IMR-90 (cell line): Measurements from ENCODE around the gene OSBPL2. TPM values are rescaled to one million over a fixed set of nuclear protein-coding genes. Genes with fewer than 3 reads are reported as not detected.

Experiments used
- ATAC-seq: fragments of 200-7000 bp; cut with Tn5 transposase; 2 replicates; pipeline ENCODE4 v1.9.1; 2020; ENCODE audit warnings: low read depth, mild to moderate bottlenecking, moderate library complexity
- BruUV-seq: library from RNA; stranded (reverse); fragments of 400-500 nt; replicated peaks from 2 replicates; lab custom pipeline; 2021; lab: Mats Ljungman, UMichigan
- CTCF ChIA-PET: fragments of 300-600 bp; formaldehyde crosslinking; extraction: SDS; loops from one replicate; lab custom pipeline; 2021; ENCODE audit warnings: antibody characterized with exemption; lab: Yijun Ruan, JAX
- POLR2A ChIA-PET: fragments of 300-600 bp; sonication (Branson Sonifier 250); formaldehyde crosslinking; loops from one replicate; lab custom pipeline; 2022; ENCODE audit warnings: antibody characterized with exemption; ENCODE audit not compliant: unreplicated experiment; lab: Charles Lee
- DNase-seq: peaks from one replicate; pipeline ENCODE4 v3.0.0; 2013
- H2AFZ ChIP-seq: replicated peaks from 2 replicates; pipeline ENCODE3; 2013; ENCODE audit warnings: low read length, mild to moderate bottlenecking; ENCODE audit not compliant: poor library complexity
- H2AK5ac ChIP-seq: 2 replicates; pipeline ENCODE4 v1.6.1; 2013; ENCODE audit warnings: low read depth, low read length, inconsistent platforms
- H2AK9ac ChIP-seq: replicated peaks from 2 replicates; pipeline ENCODE3; 2013; ENCODE audit warnings: mild to moderate bottlenecking, low read depth, low read length, moderate library complexity; ENCODE audit not compliant: poor library complexity
- H2BK120ac ChIP-seq: 2 replicates; pipeline ENCODE4 v1.6.1; 2013; ENCODE audit warnings: low read depth, low read length, inconsistent platforms
- H2BK15ac ChIP-seq: 3 replicates; pipeline ENCODE4 v1.6.1; 2013; ENCODE audit warnings: low read depth, low read length, inconsistent platforms
- H2BK20ac ChIP-seq: 2 replicates; pipeline ENCODE4 v1.6.1; 2013; ENCODE audit warnings: low read depth, mild to moderate bottlenecking, inconsistent platforms, low read length, moderate library complexity
- H2BK5ac ChIP-seq: 2 replicates; pipeline ENCODE4 v1.6.1; 2013; ENCODE audit warnings: mild to moderate bottlenecking, low read depth, low read length, inconsistent platforms; ENCODE audit not compliant: poor library complexity, severe bottlenecking
- H3K14ac ChIP-seq: replicated peaks from 2 replicates; pipeline ENCODE4 v1.6.1; 2013; ENCODE audit warnings: low read depth, low read length, inconsistent platforms
- H3K18ac ChIP-seq: 2 replicates; pipeline ENCODE4 v1.6.1; 2013; ENCODE audit warnings: low read depth, low read length, control low read depth
- H3K23ac ChIP-seq: 2 replicates; pipeline ENCODE4 v1.6.1; 2013; ENCODE audit warnings: low read depth, low read length, inconsistent platforms
- H3K27ac ChIP-seq: 2 replicates; pipeline ENCODE4 v1.5.1; 2013; ENCODE audit warnings: mild to moderate bottlenecking, control low read depth, low read length; ENCODE audit not compliant: insufficient read depth
- H3K27me3 ChIP-seq: 2 replicates; pipeline ENCODE4 v1.6.1; 2013; ENCODE audit warnings: low read length; ENCODE audit not compliant: control insufficient read depth, insufficient read depth
- H3K36me3 ChIP-seq: 2 replicates; pipeline ENCODE4 v1.6.1; 2013; ENCODE audit warnings: low read length, mixed read lengths; ENCODE audit not compliant: control insufficient read depth, insufficient read depth
- H3K4ac ChIP-seq: 2 replicates; pipeline ENCODE4 v1.6.1; 2013; ENCODE audit warnings: low read depth, low read length, inconsistent platforms
- H3K4me1 ChIP-seq: 2 replicates; pipeline ENCODE4 v1.6.1; 2013; ENCODE audit warnings: low read length, mixed read lengths; ENCODE audit not compliant: control insufficient read depth, insufficient read depth
- H3K4me2 ChIP-seq: 2 replicates; pipeline ENCODE4 v1.6.1; 2013; ENCODE audit warnings: low read depth, mild to moderate bottlenecking, control low read depth, low read length, moderate library complexity
- H3K4me3 ChIP-seq: 2 replicates; pipeline ENCODE4 v1.5.1; 2013; ENCODE audit warnings: low read depth, mild to moderate bottlenecking, control low read depth, low read length, moderate library complexity; ENCODE audit not compliant: insufficient read depth
- H3K56ac ChIP-seq: 2 replicates; pipeline ENCODE4 v1.6.1; 2013; ENCODE audit warnings: low read length, inconsistent platforms; ENCODE audit not compliant: insufficient read depth; ENCODE audit errors: extremely low read depth
- H3K79me1 ChIP-seq, 2 experiments: 2 replicates each; pipeline ENCODE4 v1.6.1; 2013; ENCODE audit warnings: low read length in 2 of 2, inconsistent platforms in 1 of 2, low read depth in 1 of 2
- H3K9ac ChIP-seq: 2 replicates; pipeline ENCODE4 v1.6.1; 2013; ENCODE audit warnings: low read depth, low read length, control low read depth
- H3K9me1 ChIP-seq: 2 replicates; pipeline ENCODE4 v1.6.1; 2013; ENCODE audit warnings: low read length, inconsistent platforms; ENCODE audit not compliant: insufficient read depth
- H3K9me3 ChIP-seq: 2 replicates; pipeline ENCODE4 v1.6.1; 2013; ENCODE audit warnings: low read length; ENCODE audit not compliant: control insufficient read depth, insufficient read depth
- H4K20me1 ChIP-seq: 2 replicates; pipeline ENCODE4 v1.6.1; 2013; ENCODE audit warnings: low read length, inconsistent platforms; ENCODE audit not compliant: insufficient read depth
- H4K5ac ChIP-seq: 2 replicates; pipeline ENCODE4 v1.6.1; 2013; ENCODE audit warnings: mild to moderate bottlenecking, low read depth, low read length, control low read depth
- H4K8ac ChIP-seq, 2 experiments: 2 replicates each; pipeline ENCODE4 v1.6.1; 2013; ENCODE audit warnings: low read depth in 2 of 2, low read length in 2 of 2, control low read depth in 1 of 2, inconsistent platforms in 1 of 2
- H4K91ac ChIP-seq: 2 replicates; pipeline ENCODE4 v1.6.1; 2013; ENCODE audit warnings: low read depth, low read length, inconsistent platforms; ENCODE audit not compliant: insufficient read depth
- RAD21 ChIP-seq: IDR thresholded peaks from 2 replicates; pipeline ENCODE4 v1.6.1; 2012; ENCODE audit warnings: low read length, improper control_type of control experiment
- RFX5 ChIP-seq: IDR thresholded peaks from 2 replicates; pipeline ENCODE4 v1.8.0; 2012; ENCODE audit warnings: low read depth, mild to moderate bottlenecking, low read length, moderate library complexity
- USF2 ChIP-seq: fragments of 150-350 bp; IDR thresholded peaks from 2 replicates; pipeline ENCODE4 v1.6.1; 2017; ENCODE audit warnings: mild to moderate bottlenecking, antibody characterized with exemption, low read length, low read depth
- WGBS, 2 experiments: methylation state at CpG; one replicate each; pipeline versions ENCODE4 v1.1.5 to v1.1.7; 2013; ENCODE audit warnings: missing lambda C conversion rate in 2 of 2; ENCODE audit not compliant: insufficient read length in 1 of 2; ENCODE audit errors: extremely low coverage in 2 of 2; 5-methylcytosine and 5-hydroxymethylcytosine counted together
- dilution Hi-C: fragments of 300-500 bp; cut with HindIII; formaldehyde crosslinking; loops from one replicate; pipeline ENCODE4 v1.14.3; 2018; ENCODE audit warnings: low sequenced_read_pairs; ENCODE audit not compliant: unreplicated experiment
- in situ Hi-C: fragments of 300-500 bp; cut with MboI; formaldehyde crosslinking; loops from 3 replicates; pipeline ENCODE4 v1.14.3; 2019; ENCODE audit warnings: low sequenced_read_pairs, inconsistent platforms, mixed read lengths
- intact Hi-C: fragments of 100-400 bp; cut with micrococcal nuclease; formaldehyde crosslinking; loops from 2 replicates; pipeline ENCODE4 v1.10.0; 2022
- polyA plus RNA-seq, 3 experiments: library from polyadenylated mRNA; depleted of rRNA; stranded (reverse); fragments of >200 nt; gene quantifications; 2 replicates each; pipeline ENCODE4 v1.2.3, GENCODE V29; 2012; ENCODE audit warnings: low replicate concordance in 1 of 3
- total RNA-seq: library from RNA; depleted of rRNA; stranded (reverse); fragments of >200 nt; gene quantifications from 2 replicates; pipeline ENCODE4 v1.2.3, GENCODE V29; 2012

Gene OSBPL2
- total and polyA plus RNA-seq, 2 of the 4 experiments (the other 2 are of a cell fraction), result 19.3 to 27.6 TPM

- Histone ChIP-seq H3K9ac (no peak overlapping the region), H3K4me3 (no peak overlapping the region), H2AK5ac (no peak overlapping the region), H2BK120ac (no peak overlapping the region), H3K56ac (no peak overlapping the region), H3K14ac (no peak overlapping the region), H3K4me2 (no peak overlapping the region), H4K20me1 (peaks cover 96% of the 10 kb centered on the region), H2AFZ (no peak overlapping the region), H2BK5ac (no peak overlapping the region), H3K9me1 (peaks cover 13% of the 10 kb centered on the region), H4K91ac (no peak overlapping the region), H2BK15ac (no peak overlapping the region), H2AK9ac (no peak overlapping the region), H3K4me1 (no peaks in the 10 kb centered on the region), H3K27ac (no peak overlapping the region), H4K5ac (no peak overlapping the region), H3K9me3 (no peaks in the 10 kb centered on the region), H3K18ac (no peak overlapping the region), H3K4ac (no peak overlapping the region), H3K27me3 (no peaks in the 10 kb centered on the region), H2BK20ac (no peak overlapping the region), H3K79me1 (peaks cover 22 to 83% of the 10 kb centered on the region in 2 experiments), H3K23ac (no peak overlapping the region), H3K36me3 (peaks cover 21% of the 10 kb centered on the region; the same call in 1 of the 2 replicates), H4K8ac (no peak overlapping the region)
- intact Hi-C loops (no loop called here), dilution Hi-C loops (no loop called here), in situ Hi-C loops (no loop called here)
- no peak for ATAC-seq
- ChIA-PET CTCF (no interaction called here), POLR2A (no interaction called here)
- no peak for DNase-seq
- BruUV-seq, result no TSS peak
- TF ChIP-seq RAD21 (no peak), USF2 (no peak), RFX5 (no peak)
- WGBS, 2 experiments, result 95% methylated on average over 10 of the region's 17 CpGs; no CpG with 5 or more reads in 1 of the 2 experiments
These were observed 6.4 kb downstream of the OSBPL2 start for GRCh38 chr20:62244644-62245108.
